Hematopoietic multipotent progenitor cell (in vitro differentiated cells): Measurements from ENCODE around the gene DLG1. TPM values are rescaled to one million over a fixed set of nuclear protein-coding genes. Genes with fewer than 3 reads are reported as not detected.

Experiments used
- DNase-seq, 3 donors: peaks; one replicate each; pipeline ENCODE4 v3.0.0-alpha.2; 2011 to 2015; ENCODE audit warnings: low read depth in 2 of 3, low spot score in 2 of 3
- total RNA-seq: library from RNA; depleted of rRNA; stranded (reverse); fragments of >200 nt; gene quantifications from one replicate; pipeline ENCODE4 v1.2.3, GENCODE V29; 2012

Gene DLG1
- total RNA-seq, 1 donor, result 19.7 TPM

- peak in 2 of 3 donors; percentile 35 to 61 for DNase-seq
Measured at GRCh38 chr3:197023241-197023997, 275.0 kb downstream of the DLG1 start.

- no peak for DNase-seq
Measured at GRCh38 chr3:197022405-197023231, 275.8 kb downstream of the DLG1 start.

- no peak for DNase-seq
Measured at GRCh38 chr3:197021729-197022404, 276.5 kb downstream of the DLG1 start.

GRCh38 chr3:197021231-197021630, 277.2 kb downstream of the DLG1 start:
- no peak for DNase-seq

- DNase-seq, result no peak
Measured at GRCh38 chr3:197019535-197019934, 278.9 kb downstream of the DLG1 start.

GRCh38 chr3:197019021-197019420, 279.4 kb downstream of the DLG1 start:
- no peak for DNase-seq

- no peak for DNase-seq
Measured at GRCh38 chr3:197017003-197017402, 281.4 kb downstream of the DLG1 start.

GRCh38 chr3:197015790-197016736, 282.3 kb downstream of the DLG1 start:
- no peak for DNase-seq

- DNase-seq, result no peak
Measured at GRCh38 chr3:197014942-197015575, 283.4 kb downstream of the DLG1 start.

- DNase-seq, result no peak
Measured at GRCh38 chr3:197014024-197014423, 284.4 kb downstream of the DLG1 start.

GRCh38 chr3:197012540-197012883, 285.9 kb downstream of the DLG1 start:
- no peak for DNase-seq

- DNase-seq, result no peak
Measured at GRCh38 chr3:197011780-197012539, 286.5 kb downstream of the DLG1 start.

- no peak for DNase-seq
Measured at GRCh38 chr3:197010556-197011351, 287.7 kb downstream of the DLG1 start.

- DNase-seq, result no peak
Measured at GRCh38 chr3:197009532-197010019, 288.8 kb downstream of the DLG1 start.

- DNase-seq, result no peak
Measured at GRCh38 chr3:197008436-197009209, 289.8 kb downstream of the DLG1 start.

- DNase-seq, result no peak
Measured at GRCh38 chr3:197007953-197008352, 290.5 kb downstream of the DLG1 start.

GRCh38 chr3:197007296-197007940, 291.0 kb downstream of the DLG1 start:
- DNase-seq, result no peak
